HL-60/S4 treated with retinoic acid at 250 ng/mL for 4 days and 3 days (cell line): ENCODE results near the gene TSPAN32.

Experiments
- in situ Hi-C: fragments of 300-500 bp; cut with MboI; formaldehyde crosslinking; loops from 2 replicates; pipeline ENCODE4 v1.7.0; 2022; ENCODE audit warnings: low sequenced_read_pairs

Gene TSPAN32

DNA sequence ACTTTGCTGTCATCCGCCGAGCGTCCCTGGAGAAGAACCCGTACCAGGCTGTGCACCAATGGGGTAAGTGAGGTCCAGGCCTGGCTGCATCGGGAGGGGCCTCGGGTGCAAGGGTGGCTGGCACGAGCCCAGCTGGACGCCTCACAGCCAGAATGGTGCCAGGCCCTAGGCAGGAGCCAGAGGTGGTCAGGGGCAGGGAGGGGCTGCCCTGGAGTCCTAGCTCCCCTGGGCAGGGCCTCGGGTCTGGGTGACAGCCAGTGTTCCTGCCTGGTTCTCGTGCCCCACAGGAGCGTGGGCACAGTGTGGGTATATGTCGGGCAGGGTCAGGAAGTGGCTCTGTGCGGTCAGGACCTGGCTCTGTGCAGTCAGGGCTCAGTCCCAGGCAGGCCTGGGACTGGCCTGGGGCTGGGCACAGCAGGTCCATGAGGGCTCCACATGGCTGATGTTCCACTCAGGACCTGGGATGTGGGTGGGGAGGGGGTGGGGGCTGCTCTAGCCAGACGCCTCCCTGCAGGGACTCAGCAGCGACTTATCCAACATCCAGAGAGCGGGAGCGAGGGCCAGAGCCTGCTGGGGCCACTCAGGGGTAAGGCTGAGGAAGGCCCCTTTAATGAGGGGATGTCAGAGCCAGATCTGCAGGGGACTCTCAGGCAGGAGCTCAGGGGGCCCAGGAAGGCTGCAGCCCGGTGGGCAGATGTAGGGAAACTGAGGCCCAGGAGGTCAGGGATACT is 1.2 kb downstream of the TSPAN32 start:
- in situ Hi-C loops: no loop called here

GRCh38 chr11:2303627-2304505 is 2.1 kb downstream of the TSPAN32 start:
- in situ Hi-C loops: no loop called here

DNA sequence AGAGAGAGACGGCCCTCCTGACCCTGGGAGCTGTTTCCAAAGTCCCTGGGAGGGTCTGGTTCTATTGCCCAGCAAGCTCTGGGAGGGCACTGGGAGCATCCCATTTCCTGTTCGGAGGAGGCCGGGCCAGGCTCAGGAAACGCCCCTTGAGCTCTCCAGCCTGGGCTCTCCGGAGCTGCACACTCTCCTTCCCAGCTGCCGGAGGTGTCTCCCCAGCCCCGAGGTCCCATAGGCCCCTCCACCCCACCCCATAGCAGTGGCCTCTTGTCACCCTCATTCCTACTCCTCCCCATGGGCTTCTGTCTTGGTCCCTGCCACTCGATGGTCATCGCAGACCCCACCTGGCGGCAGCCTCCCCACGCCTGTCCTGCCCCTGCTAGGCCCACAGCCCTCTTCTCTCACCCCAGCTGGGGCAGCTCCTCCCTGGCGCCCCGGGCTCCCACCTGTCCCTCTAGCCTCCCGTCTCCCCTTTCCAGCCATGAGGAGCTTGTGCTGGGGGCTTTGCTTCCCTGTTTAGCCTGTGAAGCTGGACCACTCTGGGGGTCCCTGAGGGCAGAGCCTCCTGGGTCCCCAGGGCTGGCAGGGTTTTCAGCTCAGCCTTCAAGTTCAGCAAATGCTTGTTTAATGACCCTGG is 2.8 kb downstream of the TSPAN32 start:
- in situ Hi-C loops: no loop called here

DNA sequence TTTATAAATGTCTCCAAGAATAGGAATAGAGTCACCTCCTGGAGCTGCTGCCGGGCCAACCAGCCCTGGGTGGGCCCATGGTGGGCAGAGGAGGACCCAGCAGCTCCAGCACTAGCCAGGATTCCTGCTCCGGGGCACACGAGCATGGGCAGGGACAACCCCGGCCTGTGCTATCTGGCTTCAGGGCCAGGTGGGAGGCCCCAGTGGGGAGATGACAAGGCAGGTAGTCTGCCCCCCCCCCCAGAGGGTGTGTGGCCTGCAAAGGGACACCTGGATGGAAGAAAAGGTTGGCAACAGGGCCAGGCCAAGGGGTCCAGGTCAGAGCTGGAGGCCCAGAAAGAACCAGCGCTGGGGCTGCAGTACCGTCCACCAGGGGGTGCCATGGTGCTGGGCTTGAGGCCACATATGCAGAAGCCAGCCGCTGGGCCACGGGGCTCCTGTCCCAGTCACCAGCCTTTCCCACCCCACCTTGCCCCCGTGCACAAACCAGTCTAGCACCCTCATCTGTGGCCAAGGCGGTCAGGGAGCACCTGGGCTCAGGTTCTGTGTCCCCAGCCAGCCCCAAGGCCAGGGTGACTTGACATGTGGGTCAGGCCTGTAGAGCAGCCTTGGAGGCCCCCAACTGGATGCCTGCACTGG is 3.4 kb downstream of the TSPAN32 start:
- in situ Hi-C loops: no loop called here

GRCh38 chr11:2305788-2306451 is 4.1 kb downstream of the TSPAN32 start:
- in situ Hi-C loops: no loop called here

DNA sequence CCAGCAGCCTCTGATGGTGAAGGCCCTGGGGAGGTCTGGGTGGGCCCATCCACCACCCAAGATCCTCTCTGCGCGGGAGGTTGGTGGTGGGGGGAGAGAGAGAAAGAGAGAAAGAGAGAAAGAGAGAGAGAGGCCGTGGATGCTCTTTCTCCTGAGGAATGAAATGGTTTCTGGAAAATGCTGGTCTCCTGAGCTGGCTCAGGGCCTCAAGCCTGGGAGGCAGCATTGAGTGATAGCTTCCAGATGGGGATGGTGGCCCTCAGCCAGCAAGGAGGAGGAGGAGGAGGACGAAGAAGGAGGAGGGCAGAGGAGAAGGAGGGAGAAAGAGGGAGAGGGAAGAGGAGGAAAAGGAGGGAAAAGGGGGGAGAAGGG is 4.6 kb downstream of the TSPAN32 start:
- in situ Hi-C loops: no loop called here

DNA sequence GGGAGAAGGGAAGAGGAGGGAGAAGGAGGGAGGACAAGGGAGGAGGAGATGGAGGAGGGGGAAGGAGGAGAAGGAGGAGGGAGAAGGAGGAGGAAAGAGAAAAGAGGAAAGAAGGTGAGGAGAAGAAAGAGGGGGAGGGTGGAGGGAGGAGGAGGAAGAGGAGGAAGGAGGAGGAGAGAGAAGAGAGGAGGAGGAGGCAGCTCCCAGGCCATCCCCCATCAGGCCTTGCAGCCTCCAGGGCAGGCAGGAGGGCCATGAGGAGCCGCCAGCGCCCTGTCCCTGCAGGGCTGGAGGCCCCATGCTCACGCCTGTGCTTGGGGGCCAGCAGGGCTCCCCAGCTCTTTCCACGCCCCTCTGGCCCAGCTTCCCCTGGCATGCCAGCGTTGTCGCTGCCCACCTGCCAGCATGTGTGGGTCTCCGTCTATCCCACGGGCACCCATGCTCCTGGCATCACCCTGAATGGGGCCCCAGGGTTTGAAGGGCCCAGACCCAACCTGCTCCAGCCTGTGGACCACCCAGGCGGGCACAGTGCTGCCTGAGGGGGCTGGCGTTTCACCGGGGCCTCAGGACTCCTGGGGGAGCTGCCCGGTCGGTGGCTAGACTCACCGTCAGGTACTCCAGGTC is 5.2 kb downstream of the TSPAN32 start:
- in situ Hi-C loops: no loop called here

DNA sequence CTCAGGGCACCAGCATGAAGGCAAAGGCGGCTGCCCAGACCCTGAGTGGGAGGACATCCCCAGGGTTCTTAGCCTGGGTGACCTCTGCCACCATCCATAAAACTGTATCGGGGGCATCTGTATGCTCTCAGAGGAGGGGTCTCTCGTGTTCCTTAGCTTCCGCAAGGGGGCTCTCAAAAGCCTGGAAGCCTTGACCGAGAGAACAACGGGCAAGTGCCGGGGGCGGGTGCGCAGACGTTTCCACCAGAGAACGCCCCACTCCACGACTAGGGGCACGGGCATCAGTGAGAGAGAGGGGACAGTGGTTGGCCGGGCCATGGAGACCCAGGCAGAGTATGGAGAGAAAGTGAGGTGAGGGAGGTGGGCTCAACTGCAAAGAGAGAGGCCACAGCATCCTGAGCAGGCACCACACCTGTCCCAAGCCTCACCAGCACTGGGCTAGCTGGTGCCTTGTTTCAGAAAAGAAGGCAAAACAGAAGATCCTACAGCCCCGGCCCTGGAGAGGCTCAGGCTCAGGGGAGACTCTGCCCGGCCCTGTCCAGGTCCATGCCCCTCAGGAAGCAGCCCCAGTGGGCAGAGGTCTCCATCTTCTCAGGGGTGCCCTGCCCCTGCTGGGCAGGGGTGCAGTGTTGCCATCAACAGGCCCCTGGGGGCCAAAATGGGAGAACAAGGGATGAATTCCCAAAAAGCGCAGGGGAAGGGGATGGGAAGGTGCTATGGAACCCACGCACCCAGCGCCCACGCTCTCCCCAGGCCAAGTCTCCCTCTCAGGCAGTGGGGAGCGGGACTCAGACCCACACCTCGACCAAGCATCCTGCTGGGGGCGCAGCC is 5.9 kb downstream of the TSPAN32 start:
- in situ Hi-C loops: no loop called here

GRCh38 chr11:2308713-2309112 is 6.9 kb downstream of the TSPAN32 start:
- in situ Hi-C loops: no loop called here

GRCh38 chr11:2309251-2310072 is 7.6 kb downstream of the TSPAN32 start:
- in situ Hi-C loops: loop anchor here (10.0 kb wide), 1 partner anchor 105 kb away; no protein-coding TSS in a partner anchor

GRCh38 chr11:2310073-2310785 is 8.4 kb downstream of the TSPAN32 start:
- in situ Hi-C loops: loop anchor here (10.0 kb wide), 1 partner anchor 105 kb away; no protein-coding TSS in a partner anchor

DNA sequence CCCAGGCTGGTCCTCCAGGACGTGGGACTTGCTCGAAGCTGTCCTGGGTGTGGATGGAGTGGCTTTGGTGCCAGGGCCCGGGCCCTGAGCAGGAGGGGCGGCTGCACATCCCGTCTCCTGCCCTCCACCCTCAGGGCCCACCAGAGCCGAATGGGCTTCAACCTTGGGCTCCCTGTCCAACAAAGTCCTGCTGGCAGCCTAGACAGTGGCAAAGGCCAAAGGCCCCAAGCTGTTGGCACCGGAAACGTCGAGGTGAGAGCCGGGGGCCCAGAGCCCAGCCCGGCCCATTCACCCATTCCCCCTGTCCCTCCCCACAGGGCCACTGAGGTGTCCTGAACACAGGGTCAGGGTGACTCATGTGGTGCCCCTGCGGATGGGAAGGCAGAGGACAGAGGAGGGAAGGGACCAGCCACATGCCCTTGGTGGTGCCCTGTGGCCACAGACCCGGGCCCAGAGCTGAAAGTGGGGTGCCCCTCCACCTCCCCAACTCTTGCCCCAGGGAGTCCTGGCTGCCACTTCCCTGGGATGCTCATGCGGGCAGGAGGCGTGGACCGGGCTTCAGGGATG is 9.1 kb downstream of the TSPAN32 start:
- in situ Hi-C loops: loop anchor here (10.0 kb wide), 1 partner anchor 104 kb away; no protein-coding TSS in a partner anchor

GRCh38 chr11:2311353-2312133 is 9.7 kb downstream of the TSPAN32 start:
- in situ Hi-C loops: loop anchor here (10.0 kb wide), 1 partner anchor 103 kb away; no protein-coding TSS in a partner anchor

DNA sequence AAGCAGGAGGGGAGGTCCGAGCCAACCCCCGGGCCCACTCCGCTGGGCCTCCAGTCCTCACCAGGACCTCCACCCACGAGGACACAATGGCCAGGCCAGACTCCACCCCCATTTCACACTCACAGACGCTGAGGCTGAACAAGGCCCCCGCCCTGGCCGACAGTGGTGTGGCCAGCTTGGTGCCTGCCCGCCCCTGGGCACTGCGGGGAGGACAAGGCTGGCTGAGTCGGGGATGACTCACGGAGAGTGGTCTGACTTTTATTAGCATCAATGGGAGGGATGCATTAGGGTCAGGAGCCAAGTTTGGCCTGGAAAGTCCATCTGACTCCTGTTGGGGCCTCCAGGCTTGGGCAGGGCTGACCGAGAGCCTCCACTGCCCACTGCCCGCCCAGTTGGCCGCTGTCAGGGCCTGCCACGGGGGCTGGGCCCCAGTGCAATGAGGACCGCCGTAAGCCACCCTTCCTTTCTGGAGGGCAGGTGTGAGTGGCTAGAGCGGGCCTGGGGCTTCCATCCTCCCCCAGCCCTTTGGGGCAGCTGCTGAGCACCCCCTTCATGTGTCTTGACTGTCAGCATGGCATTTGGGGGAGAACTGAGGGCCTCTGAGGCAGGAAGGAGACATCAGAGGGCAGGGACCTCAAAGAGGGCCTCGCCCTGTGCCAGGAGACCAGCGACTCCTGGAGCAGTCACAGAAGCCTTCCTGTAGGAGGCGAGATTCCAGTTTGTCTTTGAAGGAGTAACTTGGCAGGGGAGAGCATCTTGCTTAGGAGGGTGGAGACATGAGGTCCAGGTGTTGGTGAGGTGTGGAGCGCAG is 10.6 kb downstream of the TSPAN32 start:
- in situ Hi-C loops: loop anchor here (10.0 kb wide), 1 partner anchor 102 kb away; no protein-coding TSS in a partner anchor
